ENCODE measurements around the gene C1orf116.

C1orf116 gene

DNA sequence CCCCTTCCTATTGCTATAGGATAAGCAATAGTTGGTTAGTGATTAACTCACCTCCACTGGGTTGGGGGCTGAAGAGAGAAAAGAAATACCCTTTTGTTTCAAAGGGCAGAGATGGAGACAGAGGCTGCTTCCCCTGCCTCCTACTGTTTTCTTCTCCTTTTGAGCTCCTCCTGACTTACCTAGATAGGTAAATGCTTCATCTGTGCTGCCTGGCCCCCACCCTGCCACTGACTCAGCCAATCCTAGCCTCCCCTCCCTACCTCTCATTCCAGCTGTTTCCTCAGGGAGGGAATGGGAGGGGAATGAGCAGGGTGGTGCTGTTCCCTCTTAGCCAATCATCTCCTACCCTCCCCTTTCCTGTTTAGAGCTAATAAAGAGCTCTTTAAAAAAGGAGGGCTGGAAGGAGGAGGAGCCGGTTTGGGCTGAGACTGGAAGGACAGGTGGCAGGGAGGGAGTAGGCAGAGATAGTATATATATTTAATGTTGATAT is at the start of gene C1orf116:
Gene C1orf116, minus strand, starts transcription at position 229 of the 490 bp plus-strand sequence. CDS start 5,158 bp downstream, outside the sequence.
- DNase-seq, result no peak

DNA sequence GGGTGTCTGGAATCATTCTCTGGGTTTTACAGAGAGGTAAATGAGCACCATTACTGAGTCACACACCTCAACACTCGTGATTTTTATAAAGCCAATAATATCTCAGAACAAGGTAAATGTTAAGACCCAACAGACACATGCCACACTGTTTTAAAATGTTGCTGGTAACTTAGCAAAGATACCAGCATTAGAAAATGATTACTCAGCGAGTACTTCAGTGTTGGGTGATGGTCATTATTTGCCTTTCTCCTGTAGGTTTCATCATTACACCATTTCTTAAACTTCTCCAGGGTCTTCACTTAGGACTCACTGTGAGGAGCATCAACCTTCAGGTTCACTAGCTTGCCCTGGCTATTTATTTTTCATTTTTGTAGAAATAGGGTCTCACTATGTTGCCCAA is 49.2 kb upstream of the C1orf116 start:
- no peak for DNase-seq

DNA sequence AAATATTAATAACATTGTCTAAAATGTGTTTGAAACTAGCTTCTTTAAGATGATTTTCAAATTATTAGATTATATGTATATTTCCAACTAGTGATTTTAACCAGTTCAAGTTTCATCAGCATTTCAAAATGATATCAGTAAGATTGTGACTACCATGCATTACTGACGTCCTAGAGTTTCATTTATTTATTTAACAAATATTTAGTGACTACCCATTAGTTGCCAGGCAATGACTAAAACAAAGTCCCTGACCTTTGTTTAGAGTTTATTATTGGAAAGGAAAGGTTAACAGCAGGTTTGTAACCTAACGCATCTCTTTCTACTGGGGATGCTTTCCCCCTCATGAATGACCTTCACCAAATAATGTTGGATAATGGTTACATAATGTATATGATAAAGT is 48.5 kb upstream of the C1orf116 start:
- no peak for DNase-seq

- no peak for DNase-seq
Measured at GRCh38 chr1:207079706-207080241, 47.2 kb upstream of the C1orf116 start.

GRCh38 chr1:207078578-207079132 is 46.1 kb upstream of the C1orf116 start:
- DNase-seq, result no peak

GRCh38 chr1:207077470-207078377 is 45.2 kb upstream of the C1orf116 start:
- peak; percentile 41 for DNase-seq

DNA sequence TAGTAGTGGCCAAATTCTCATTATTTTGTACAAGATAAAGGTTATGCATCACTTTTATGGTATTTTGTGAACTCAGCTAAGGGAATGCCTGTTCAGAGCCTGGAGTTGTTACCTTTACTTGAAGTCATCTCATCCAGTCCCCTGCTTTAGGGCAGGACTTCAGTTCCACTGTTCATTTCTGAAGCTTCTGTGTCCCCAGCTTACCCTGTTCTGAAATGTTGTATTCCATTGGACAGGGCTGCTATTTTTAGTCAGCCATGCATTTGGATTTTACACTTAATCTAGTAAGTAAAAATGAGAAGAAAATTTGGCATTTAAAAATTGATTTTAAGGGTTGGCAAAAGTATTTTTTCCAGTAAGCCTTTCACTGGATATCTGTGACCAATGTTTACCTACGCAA is 44.5 kb upstream of the C1orf116 start:
- DNase-seq, result no peak

DNA sequence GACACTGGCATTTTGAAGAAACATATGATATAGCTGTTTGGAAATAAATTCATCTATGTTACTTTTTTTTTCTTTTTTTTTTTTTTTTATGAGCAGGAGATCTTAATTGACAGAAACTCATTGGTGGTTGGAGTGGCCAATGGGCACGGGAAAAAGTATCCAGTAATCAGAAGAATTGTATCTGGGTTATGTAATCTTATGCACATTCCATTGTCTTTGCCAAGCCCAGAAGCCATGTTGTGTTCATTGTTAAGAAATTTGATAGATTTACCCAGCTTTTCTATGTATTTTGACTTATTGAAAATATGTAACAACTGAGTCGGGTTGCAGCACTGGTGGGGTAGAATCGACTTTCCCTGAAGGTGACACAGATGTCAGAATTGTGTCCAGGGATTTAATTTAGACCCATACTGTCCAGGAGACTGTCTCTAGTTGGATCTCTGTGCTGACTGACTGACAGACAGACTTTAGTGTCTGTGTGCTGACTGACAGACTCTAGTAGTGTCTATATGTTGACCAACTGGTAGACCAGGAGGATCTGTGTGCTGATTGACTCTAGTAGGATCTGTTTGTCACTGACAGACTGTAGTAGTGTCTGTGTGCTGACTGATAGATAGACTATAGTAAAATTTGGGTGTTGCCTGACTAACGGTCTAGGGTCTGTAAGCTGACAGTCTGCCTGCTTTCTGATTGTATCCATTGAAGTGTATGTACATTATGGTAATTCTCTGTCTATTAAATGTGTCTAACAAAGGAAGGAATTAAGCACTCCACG is 43.8 kb upstream of the C1orf116 start:
- DNase-seq, result no peak

DNA sequence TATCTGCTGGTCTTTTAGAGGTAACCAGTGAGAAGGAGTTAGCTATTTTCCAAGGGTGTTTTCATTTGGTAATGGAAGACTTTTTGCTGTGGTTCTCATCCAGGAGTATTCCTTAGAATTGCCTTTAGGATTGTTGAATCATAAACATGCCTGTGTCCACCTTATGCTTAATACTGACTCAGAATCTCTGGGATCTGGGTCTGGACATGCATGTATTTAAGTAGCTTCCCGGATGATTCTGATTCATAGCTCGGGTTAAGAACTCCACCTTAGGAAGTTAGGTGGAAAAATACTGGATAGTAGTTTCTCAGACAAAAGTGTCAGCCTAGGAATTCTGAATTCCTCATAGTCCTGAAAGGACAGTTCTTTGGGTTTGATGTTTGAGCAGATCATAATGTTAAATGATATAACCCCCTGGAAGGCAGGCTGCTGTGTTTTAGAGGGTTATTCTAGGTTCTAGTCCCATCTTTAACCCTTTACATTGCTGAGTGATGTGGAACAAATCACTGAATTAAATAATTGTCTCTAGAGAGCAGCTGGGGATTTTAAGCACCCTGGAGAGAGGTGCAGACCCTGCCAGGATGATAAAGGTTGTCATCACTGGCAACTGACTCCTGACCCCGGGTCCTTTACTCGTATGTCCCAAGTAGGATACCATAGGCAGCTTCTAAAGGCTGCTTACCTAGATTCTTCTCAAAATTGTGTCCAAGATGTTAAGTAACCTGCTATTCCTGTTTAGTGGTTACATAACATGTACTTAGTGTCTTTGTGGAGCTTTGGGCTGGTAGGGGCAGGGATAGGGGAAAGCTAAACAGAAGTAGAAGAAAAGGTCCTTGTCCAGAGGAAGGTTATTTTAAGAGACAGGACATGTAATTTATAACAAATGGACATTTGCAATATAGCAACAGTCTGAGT is 41.6 kb upstream of the C1orf116 start:
- no peak for DNase-seq

DNA sequence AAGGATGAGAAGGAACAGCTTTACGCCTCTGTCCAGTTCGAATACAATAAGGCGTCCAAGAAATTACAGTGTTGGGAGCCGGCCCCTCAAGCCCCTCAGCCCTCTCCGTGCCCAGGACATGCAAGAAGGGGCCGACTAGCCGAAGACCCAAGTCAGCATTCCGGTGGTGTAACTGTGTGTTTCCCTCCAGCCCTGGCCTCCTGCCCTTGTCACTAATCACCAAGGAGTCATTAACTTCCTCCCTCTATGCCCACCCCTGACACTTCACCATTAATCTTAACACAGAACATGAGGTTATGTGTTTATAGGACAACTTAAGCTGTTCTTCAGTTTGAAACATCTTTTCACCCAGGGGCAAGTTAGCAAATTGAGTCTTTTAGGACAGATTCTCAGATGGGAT is 39.7 kb upstream of the C1orf116 start:
- DNase-seq, result no peak

GRCh38 chr1:207071426-207071825 is 38.9 kb upstream of the C1orf116 start:
- no peak for DNase-seq

- DNase-seq, result no peak
Measured at GRCh38 chr1:207070811-207071210, 38.3 kb upstream of the C1orf116 start.

DNA sequence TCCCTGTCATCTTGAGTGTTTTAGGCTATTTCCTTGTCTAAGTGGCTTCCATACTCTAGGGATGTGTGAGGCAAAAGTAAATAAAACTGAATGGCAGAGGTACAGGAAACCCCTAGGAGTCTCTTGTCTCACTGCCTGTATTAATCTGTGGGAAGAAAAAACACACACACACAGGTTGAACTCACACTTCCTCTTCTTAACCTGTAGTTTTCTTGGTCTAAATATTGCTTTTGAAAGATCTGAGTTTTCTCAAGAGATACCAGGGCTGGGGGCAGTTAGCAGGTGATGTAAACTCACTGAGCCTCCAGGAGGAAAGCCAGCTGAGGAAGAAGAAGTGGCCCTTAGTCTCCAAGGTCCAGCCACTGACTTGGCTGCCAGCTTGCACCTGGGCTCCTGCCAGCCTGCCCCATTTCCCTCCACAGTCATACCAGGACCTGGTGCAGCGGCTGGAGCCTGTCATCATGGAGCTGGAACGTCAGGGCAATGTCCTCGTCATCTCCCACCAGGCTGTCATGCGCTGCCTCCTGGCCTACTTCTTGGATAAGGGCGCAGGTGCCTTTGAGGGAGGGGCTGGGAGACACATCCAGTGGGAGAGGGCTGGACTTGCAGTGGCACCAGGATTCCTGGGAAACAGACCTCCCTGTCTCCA is 37.4 kb upstream of the C1orf116 start:
- no peak for DNase-seq

GRCh38 chr1:207069061-207069460 is 36.5 kb upstream of the C1orf116 start:
- DNase-seq, result no peak

DNA sequence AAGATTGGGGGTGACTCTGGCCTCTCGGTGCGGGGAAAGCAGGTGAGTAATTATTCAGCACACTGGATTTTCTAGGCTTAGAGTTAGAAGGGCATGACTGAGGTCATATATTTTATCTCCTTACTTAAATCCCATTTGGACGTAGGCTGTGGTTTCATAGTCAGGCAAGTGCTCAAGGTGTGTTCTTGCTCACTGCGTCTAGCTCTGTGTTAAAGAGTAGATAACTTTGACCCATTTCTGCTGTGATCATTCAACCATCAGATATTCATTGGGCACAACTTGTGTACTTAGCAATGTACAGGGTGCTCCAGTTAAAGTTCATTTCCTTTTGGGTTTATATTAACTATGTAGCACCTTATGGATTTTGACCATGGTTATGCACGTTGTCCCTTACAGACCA is 35.1 kb upstream of the C1orf116 start:
- DNase-seq, result no peak

DNA sequence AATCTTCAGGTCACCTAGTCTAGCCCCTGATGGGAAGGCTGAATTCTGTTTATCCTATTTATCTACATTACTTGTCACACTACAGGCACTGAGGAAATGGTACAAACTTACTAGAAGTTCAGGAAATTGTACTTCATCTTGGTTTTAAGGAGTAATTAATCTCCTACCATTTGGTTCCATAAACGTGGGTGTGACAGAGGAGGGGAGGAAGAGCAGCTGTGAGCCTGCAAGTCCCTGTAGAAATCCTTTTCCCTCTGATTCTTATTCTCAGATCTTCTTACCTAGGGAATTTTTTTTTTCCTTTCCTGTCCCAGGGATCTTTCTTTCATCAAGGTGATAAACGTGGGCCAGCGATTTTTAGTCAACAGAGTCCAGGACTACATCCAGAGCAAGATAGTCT is 34.6 kb upstream of the C1orf116 start:
- no peak for DNase-seq

DNA sequence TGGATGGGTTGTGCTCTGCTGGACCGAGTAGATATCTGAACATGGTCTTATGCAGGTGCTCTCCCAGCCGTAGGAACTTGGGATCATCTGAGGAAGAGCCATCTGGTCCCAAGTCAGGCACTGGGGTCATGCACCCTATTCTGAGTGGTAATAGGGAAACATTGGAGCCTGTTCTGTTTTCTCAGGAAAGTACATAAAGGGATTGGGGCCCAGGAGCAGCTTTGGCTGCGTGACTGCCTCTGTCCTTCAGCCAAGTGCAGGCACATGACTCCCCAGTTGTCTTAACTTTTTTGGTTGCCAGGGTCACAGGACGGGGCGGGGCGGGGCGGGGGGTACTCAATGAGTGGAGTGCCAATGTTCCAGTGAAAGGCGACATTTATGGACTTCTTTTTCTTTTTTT is 32.0 kb upstream of the C1orf116 start:
- no peak for DNase-seq

- no peak for DNase-seq
Measured at GRCh38 chr1:207063014-207063413, 30.5 kb upstream of the C1orf116 start.

GRCh38 chr1:207062058-207062457 is 29.5 kb upstream of the C1orf116 start:
- DNase-seq, result no peak

DNA sequence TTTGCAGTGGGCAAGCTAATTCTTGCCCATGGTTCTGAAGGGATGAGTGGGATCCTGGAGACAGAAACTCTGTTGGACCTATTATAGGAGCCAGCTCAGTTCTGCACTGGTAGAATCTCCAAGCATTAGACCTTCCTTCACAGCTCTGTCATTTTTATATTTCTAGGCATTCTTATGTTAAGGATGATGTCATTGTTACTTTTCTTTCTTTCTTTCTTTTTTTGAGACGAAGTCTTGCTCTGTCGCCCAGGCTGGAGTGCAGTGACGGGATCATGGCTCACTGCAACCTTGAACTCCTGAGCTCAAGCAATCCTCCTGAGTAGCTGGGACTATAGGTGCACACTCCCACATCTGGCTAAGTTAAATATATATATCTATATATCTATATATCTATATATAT is 28.0 kb upstream of the C1orf116 start:
- no peak for DNase-seq

DNA sequence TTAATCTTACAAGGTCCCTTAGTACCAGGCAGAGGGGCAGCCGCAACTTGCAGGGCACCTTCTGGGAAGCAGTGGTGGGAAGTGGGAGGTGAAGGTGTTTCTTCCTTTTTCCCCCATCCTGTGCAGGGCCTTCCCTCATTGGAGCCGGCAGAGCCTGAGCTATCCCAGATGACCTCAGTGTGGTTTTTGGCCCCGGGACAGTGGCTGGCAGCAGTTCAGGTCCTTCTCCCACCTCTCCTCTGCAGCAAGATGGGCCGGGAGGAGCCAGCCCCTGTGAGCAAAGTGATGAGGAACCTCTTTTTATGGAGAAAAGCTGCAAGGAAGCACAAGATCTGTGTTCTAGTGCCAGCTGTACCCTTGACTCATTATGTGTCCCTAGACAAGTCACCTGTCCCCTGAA is 27.3 kb upstream of the C1orf116 start:
- no peak for DNase-seq

All from stimulated activated CD4-positive, alpha-beta T cell treated with anti-CD3 and anti-CD28 coated beads, Interleukin-12 subunit alpha, Interleukin-12 subunit beta, amount 100 ng/mL, for 4 hours (primary cell).